Glutamatergic neuron (in vitro differentiated cells): Measurements from ENCODE around the gene EVI2A. TPM values are rescaled to one million over a fixed set of nuclear protein-coding genes. Genes with fewer than 3 reads are reported as not detected.
A peak's percentile ranks its signal among the peaks of the same experiment; 100 is the strongest.
"Not testable (repeated sequence)": the region's sequence is repeated elsewhere in the genome, so short reads cannot be mapped to it uniquely, and the experiment has no call there.

Source experiments
- DNase-seq: peaks from one replicate; pipeline ENCODE4 v3.0.0; 2022
- H3K27ac Mint-ChIP-seq: one replicate; pipeline ENCODE4 v1.8.0; 2020; ENCODE audit warnings: mild to moderate bottlenecking, mixed read lengths, inconsistent platforms; ENCODE audit not compliant: unreplicated experiment
- H3K27me3 Mint-ChIP-seq: one replicate; pipeline ENCODE4 v1.8.0; 2020; ENCODE audit warnings: mild to moderate bottlenecking, moderate library complexity, mixed read lengths, inconsistent platforms; ENCODE audit not compliant: unreplicated experiment
- H3K36me3 Mint-ChIP-seq: one replicate; pipeline ENCODE4 v1.8.0; 2020; ENCODE audit warnings: mild to moderate bottlenecking, mixed read lengths, inconsistent platforms; ENCODE audit not compliant: unreplicated experiment
- H3K4me1 Mint-ChIP-seq: one replicate; pipeline ENCODE4 v1.8.0; 2020; ENCODE audit warnings: mild to moderate bottlenecking, low read depth, mixed read lengths, inconsistent platforms; ENCODE audit not compliant: unreplicated experiment
- H3K4me3 Mint-ChIP-seq: one replicate; pipeline ENCODE4 v1.8.0; 2020; ENCODE audit warnings: mild to moderate bottlenecking, mixed read lengths, inconsistent platforms; ENCODE audit not compliant: unreplicated experiment
- H3K9me3 Mint-ChIP-seq: one replicate; pipeline ENCODE4 v1.8.0; 2020; ENCODE audit warnings: mild to moderate bottlenecking, moderate library complexity, mixed read lengths, inconsistent platforms; ENCODE audit not compliant: unreplicated experiment
- total RNA-seq: library from RNA; stranded (reverse); fragmentation: NEBNext Ultra II Directional; extraction: Animal tissue kit (Norgen Biotek cat#: 25700); gene quantifications from one replicate; pipeline ENCODE4 v1.2.1, GENCODE V29; 2021; ENCODE audit not compliant: unreplicated experiment
- TF ChIP-seq, protein P1 (sequence below): fragments of 200-600 bp; sonication (generic); IDR thresholded peaks from one replicate; pipeline ENCODE4 v1.5.0; 2021; ENCODE audit not compliant: partially characterized antibody, unreplicated experiment

The EVI2A gene
- total RNA-seq, 1 donor from 2014 or later: not detected

DNA sequence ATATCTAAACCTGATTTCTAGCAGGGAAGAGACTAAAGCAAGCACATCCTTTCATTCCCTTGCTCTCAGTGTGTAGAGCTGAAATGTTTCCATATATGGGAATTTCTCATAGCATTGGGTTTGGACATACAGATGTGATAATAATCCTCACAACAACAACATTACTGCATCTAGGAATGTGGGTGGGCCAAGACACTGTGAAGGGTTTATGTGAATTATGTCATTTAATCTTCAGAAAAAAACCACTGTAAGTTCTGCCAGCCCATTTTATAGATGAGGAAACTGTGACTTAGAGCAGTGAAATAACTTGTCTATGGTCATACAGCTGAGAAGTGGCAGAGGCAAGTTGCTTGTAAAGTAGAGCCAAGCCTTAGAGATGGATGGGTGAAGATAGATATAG lies 29.6 kb downstream of the EVI2A start:
- Mint-ChIP-seq H3K4me3 (no peak overlapping the region), H3K9me3 (peaks cover 1% of the 10 kb centered on the region), H3K27me3 (no peaks in the 10 kb centered on the region), H3K36me3 (no peaks in the 10 kb centered on the region), H3K4me1 (peaks cover 6% of the 10 kb centered on the region), H3K27ac (no peak overlapping the region)
- no peak for DNase-seq
- TF ChIP-seq, protein P1, sequence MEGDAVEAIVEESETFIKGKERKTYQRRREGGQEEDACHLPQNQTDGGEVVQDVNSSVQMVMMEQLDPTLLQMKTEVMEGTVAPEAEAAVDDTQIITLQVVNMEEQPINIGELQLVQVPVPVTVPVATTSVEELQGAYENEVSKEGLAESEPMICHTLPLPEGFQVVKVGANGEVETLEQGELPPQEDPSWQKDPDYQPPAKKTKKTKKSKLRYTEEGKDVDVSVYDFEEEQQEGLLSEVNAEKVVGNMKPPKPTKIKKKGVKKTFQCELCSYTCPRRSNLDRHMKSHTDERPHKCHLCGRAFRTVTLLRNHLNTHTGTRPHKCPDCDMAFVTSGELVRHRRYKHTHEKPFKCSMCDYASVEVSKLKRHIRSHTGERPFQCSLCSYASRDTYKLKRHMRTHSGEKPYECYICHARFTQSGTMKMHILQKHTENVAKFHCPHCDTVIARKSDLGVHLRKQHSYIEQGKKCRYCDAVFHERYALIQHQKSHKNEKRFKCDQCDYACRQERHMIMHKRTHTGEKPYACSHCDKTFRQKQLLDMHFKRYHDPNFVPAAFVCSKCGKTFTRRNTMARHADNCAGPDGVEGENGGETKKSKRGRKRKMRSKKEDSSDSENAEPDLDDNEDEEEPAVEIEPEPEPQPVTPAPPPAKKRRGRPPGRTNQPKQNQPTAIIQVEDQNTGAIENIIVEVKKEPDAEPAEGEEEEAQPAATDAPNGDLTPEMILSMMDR: no peak

DNA sequence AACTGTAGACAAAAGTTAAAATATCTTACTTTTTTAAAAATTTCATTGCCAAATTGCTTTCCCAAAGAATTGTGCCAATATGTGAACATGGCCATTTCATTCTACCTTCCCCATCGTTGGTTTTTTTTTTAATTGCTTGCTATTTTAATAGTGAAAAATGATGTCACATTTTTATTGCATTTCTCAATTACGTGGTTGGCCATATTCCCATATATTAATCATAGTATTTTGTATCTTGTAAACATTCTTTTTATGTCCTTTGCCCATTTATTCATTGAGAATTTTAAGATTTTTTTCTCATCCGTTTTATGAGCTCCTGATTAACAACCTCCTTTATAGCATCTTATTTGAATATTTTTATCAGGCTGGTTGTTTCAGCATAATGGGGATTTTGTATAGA lies 31.6 kb downstream of the EVI2A start:
- no peaks in the 10 kb centered on the region for H3K9me3 Mint-ChIP-seq
- TF ChIP-seq, protein P1: no peak
- no peaks in the 10 kb centered on the region for H3K36me3 Mint-ChIP-seq
- H3K27me3 Mint-ChIP-seq: no peaks in the 10 kb centered on the region
- no peaks in the 10 kb centered on the region for H3K4me1 Mint-ChIP-seq
- DNase-seq: no peak
- H3K27ac Mint-ChIP-seq: no peak overlapping the region
- H3K4me3 Mint-ChIP-seq: no peak overlapping the region

DNA sequence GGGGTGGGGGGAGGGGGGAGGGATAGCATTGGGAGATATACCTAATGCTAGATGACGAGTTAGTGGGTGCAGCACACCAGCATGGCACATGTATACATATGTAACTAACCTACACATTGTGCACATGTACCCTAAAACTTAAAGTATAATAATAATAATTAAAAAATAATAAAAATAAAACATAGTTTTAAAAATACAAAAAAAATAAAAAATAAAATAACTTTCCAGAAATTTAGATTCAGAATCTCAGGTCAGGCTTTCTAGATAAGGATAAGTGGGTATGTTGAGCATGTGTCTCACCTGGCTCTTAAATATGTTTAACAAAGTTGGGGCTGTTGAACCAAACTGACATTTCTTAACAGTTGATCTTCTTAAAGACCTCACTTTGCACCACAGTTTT lies 33.5 kb downstream of the EVI2A start:
- not testable (repeated sequence) for H3K9me3 Mint-ChIP-seq, H3K36me3 Mint-ChIP-seq, H3K27ac Mint-ChIP-seq, DNase-seq, H3K4me1 Mint-ChIP-seq, H3K4me3 Mint-ChIP-seq, H3K27me3 Mint-ChIP-seq

DNA sequence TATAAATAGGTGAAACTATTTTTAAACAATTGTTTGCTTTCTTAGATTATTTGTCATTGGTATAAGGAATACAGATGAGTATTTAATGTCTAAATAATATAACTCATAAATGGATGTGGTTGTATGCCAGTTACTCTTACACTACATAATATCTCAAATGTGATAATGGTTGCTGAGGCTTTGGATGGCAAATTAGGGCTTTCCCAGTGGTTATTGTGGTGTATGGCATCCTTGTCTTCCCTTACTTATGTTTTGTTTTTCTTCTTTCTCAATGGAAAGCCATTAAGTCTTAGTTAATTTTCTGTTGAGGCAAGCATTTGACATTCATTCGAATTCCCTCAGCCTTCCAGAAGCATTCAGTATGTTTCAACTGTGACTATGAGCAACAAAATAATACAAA lies 34.8 kb downstream of the EVI2A start:
- Mint-ChIP-seq H3K4me3 (no peak overlapping the region), H3K27ac (no peak overlapping the region), H3K27me3 (no peaks in the 10 kb centered on the region), H3K36me3 (no peaks in the 10 kb centered on the region), H3K4me1 (no peaks in the 10 kb centered on the region), H3K9me3 (no peaks in the 10 kb centered on the region)
- TF ChIP-seq, protein P1: peak; percentile 18
- DNase-seq: no peak

DNA sequence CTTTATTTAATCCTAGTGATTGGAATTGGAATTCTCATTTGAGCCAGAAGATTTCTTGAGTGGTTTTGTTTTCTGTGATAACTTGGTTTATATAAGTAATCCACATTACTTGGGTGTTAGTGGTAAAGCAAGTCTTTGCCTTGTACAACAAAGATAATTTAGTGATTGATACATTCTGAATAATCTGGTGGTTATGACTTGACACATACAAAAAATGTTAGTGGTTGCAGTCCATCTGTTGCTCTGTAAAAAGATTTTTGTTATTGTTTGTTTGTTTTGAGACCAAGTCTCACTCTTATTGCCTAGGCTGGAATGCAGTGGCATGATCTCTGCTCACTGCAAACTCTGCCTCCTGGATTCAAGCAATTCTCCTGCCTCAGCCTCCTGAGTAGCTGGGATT lies 37.6 kb downstream of the EVI2A start:
- Mint-ChIP-seq H3K27me3 (no peaks in the 10 kb centered on the region), H3K36me3 (no peaks in the 10 kb centered on the region), H3K4me3 (no peak overlapping the region), H3K9me3 (no peaks in the 10 kb centered on the region), H3K27ac (no peak overlapping the region), H3K4me1 (no peaks in the 10 kb centered on the region)
- TF ChIP-seq, protein P1: no peak
- DNase-seq: no peak

DNA sequence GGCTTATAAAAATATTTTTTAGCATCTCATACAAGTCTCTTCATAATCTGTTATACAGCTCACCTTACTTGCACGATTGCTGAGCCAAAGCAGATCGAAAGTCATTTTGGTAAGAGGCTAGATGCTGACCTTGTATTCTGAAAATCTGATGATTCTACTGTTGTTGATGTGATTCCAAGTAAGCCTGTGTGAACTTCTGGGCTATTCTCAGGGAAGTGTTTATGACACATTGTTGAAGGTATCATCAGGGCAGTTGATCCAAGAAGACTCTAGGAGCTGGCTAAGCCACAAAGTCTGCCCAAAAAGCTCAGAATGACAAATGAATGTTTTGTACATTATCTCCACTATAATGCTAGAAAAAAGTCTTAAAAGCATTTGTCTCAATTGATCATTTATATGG lies 40.4 kb downstream of the EVI2A start:
- Mint-ChIP-seq H3K36me3 (peaks cover 6% of the 10 kb centered on the region), H3K27ac (no peak overlapping the region), H3K4me1 (no peaks in the 10 kb centered on the region), H3K9me3 (peaks cover 1% of the 10 kb centered on the region), H3K4me3 (no peak overlapping the region), H3K27me3 (no peaks in the 10 kb centered on the region)
- TF ChIP-seq, protein P1: no peak
- no peak for DNase-seq
